ENCODE results near the gene PLBD2. TPM values are rescaled to one million over a fixed set of nuclear protein-coding genes. Genes with fewer than 3 reads are reported as not detected.

Gene PLBD2
- polyA plus RNA-seq, 4 donors: 2.2 to 32.4 (median 6.7) TPM

DNA sequence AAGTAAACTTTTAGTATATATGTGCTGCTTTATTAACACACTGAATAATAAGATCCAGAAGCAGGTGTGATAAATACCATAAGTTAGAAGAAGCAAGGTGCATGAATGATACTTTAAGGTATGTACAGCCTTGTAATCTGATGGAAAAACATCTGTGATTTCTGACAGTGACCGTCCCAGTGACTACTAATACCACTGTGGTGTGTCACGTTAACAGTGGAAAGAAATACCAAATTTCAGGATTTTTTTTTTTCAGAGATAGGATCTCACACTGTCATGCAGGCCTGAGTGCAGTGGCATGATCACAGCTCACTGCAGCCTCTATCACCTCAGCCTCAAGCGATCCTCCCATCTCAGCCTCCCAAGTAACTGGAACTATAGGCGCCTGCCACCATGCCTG is 23.8 kb downstream of the PLBD2 start:
- Histone ChIP-seq H3K27ac (ENCODE audit: low read depth in 1 of 3, low read length in 2 of 3) (no peak overlapping the region), H3K36me3 (ENCODE audit: control insufficient read depth in 3 of 3, insufficient read depth in 2 of 3, low read depth in 1 of 3, low read length in 3 of 3) (peaks cover 0 to 40% (median 12%) of the 10 kb centered on the region in 3 donors), H3K9me3 (ENCODE audit: control insufficient read depth in 2 of 2, insufficient read depth in 1 of 2, low read depth in 1 of 2, low read length in 1 of 2) (no peaks in the 10 kb centered on the region), H3K4me3 (ENCODE audit: low read depth in 1 of 3, low read length in 3 of 3) (no peak overlapping the region), H3K27me3 (ENCODE audit: control insufficient read depth in 3 of 3, insufficient read depth in 3 of 3, low read length in 3 of 3) (no peaks in the 10 kb centered on the region), H3K4me1 (ENCODE audit: control insufficient read depth in 3 of 3, insufficient read depth in 2 of 3, low read depth in 1 of 3, low read length in 2 of 3) (no peaks in the 10 kb centered on the region)
- 95 to 100% (median 99%) methylated on average over 4 of the region's 4 CpGs for WGBS, 3 donors
- DNase-seq: no peak
- no peak for FAIRE-seq

DNA sequence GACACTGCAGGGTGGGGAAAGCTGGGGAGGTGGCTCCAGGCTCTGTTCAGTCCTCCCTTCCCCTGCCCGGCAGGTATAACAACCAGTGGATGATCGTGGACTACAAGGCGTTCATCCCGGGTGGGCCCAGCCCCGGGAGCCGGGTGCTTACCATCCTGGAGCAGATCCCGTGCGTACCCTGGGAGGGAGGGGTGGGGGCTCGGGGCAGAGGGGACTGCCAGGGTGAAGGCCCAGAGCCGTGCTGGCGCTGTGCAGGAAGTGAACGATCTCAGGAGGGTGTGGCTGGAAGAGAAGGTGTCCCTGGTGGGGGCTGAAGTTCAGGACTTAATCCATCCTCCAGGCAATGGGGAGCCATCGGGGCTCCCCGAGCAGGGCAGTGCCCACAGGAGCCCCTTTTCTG is 26.4 kb downstream of the PLBD2 start:
- WGBS, 3 donors: 74 to 90% (median 81%) methylated on average over 9 to 14 of the region's 14 CpGs

DNA sequence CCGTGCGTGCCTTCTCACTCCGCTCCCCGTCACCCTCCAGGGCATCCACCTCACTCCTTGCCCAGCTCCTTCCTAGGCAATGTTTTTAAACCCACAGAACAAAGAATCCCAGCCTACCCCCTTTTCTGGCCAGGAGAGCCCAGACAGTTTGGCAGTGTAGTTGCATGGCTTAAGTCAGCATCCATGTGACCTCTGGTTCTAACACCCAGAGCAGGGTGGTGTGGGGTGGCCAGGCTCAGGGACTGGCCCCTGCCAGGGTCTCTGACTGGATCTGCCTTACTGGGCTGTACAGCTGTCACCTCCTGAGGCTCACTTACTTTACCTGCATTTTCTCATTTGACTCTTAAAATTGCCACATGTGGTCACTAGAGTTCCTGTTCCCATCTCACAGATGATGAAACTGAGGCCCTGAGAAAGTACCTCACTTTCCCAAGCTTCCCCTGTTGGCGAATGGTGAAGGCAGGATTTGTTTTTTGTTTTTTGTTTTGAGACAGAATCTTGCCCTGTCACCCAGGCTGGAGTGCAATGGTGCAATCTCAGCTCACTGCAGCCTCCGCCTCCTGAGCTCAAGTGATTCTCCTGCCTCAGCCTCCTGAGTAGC is 27.0 kb downstream of the PLBD2 start:
- DNase-seq: no peak
- H3K27me3 ChIP-seq (ENCODE audit: control insufficient read depth in 3 of 3, insufficient read depth in 3 of 3, low read length in 3 of 3): no peaks in the 10 kb centered on the region
- WGBS, 3 donors: 92 to 93% (median 92%) methylated on average over 6 of the region's 6 CpGs
- no peak for FAIRE-seq
- H3K4me3 ChIP-seq (ENCODE audit: low read depth in 1 of 3, low read length in 3 of 3): no peak overlapping the region
- peaks cover 0 to 55% (median 10%) of the 10 kb centered on the region in 3 donors for H3K36me3 ChIP-seq (ENCODE audit: control insufficient read depth in 3 of 3, insufficient read depth in 2 of 3, low read depth in 1 of 3, low read length in 3 of 3)
- H3K9me3 ChIP-seq (ENCODE audit: control insufficient read depth in 2 of 2, insufficient read depth in 1 of 2, low read depth in 1 of 2, low read length in 1 of 2): no peaks in the 10 kb centered on the region
- H3K4me1 ChIP-seq (ENCODE audit: control insufficient read depth in 3 of 3, insufficient read depth in 2 of 3, low read depth in 1 of 3, low read length in 2 of 3): no peaks in the 10 kb centered on the region
- H3K27ac ChIP-seq (ENCODE audit: low read depth in 1 of 3, low read length in 2 of 3): no peak overlapping the region

More for the DNA sequence above, 26.4 kb downstream of the PLBD2 start:
- Histone ChIP-seq H3K4me1 (ENCODE audit: control insufficient read depth in 3 of 3, insufficient read depth in 2 of 3, low read depth in 1 of 3, low read length in 2 of 3) (no peaks in the 10 kb centered on the region), H3K27ac (ENCODE audit: low read depth in 1 of 3, low read length in 2 of 3) (no peak overlapping the region), H3K36me3 (ENCODE audit: control insufficient read depth in 3 of 3, insufficient read depth in 2 of 3, low read depth in 1 of 3, low read length in 3 of 3) (peaks cover 0 to 57% (median 10%) of the 10 kb centered on the region in 3 donors), H3K4me3 (ENCODE audit: low read depth in 1 of 3, low read length in 3 of 3) (no peak overlapping the region), H3K27me3 (ENCODE audit: control insufficient read depth in 3 of 3, insufficient read depth in 3 of 3, low read length in 3 of 3) (no peaks in the 10 kb centered on the region), H3K9me3 (ENCODE audit: control insufficient read depth in 2 of 2, insufficient read depth in 1 of 2, low read depth in 1 of 2, low read length in 1 of 2) (no peaks in the 10 kb centered on the region)
- DNase-seq (no peak), FAIRE-seq (no peak)

DNA sequence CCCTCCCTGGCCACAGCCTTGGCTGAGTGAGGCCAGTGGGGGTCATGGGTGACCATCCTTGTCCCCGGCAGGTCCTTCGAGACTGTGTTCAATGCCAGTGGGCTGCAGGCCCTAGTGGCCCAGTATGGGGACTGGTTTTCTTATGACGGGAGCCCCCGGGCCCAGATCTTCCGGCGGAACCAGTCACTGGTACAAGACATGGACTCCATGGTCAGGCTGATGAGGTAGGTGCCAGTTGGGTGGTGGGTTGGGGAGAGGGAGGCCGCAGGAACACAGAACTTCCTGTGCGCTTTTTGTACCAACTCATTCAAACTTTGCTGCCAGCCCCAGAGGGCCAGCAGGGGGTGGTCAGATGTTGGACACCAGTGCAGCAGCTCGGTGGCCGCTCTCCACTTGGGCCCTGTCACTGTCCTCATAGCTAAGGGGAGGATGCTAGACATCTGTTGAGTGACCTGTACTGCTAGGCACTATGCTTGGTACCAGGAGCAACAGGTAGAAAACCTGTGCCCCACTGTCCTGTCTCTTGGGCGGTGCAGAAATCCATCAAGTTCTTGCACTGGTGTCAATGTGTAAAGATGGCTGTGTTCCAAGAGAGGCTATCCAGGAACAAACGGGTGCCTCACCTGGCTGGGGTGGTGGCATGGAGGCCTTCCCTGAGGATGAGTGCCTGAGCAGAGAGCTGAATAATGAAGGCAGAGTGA is 28.6 kb downstream of the PLBD2 start:
- H3K27me3 ChIP-seq (ENCODE audit: control insufficient read depth in 3 of 3, insufficient read depth in 3 of 3, low read length in 3 of 3): no peaks in the 10 kb centered on the region
- no peak for FAIRE-seq
- no peak overlapping the region for H3K4me3 ChIP-seq (ENCODE audit: low read depth in 1 of 3, low read length in 3 of 3)
- H3K27ac ChIP-seq (ENCODE audit: low read depth in 1 of 3, low read length in 2 of 3): no peak overlapping the region
- DNase-seq: no peak
- H3K4me1 ChIP-seq (ENCODE audit: control insufficient read depth in 3 of 3, insufficient read depth in 2 of 3, low read depth in 1 of 3, low read length in 2 of 3): no peaks in the 10 kb centered on the region
- no peaks in the 10 kb centered on the region for H3K9me3 ChIP-seq (ENCODE audit: control insufficient read depth in 2 of 2, insufficient read depth in 1 of 2, low read depth in 1 of 2, low read length in 1 of 2)
- peaks cover 0 to 46% (median 0%) of the 10 kb centered on the region in 3 donors for H3K36me3 ChIP-seq (ENCODE audit: control insufficient read depth in 3 of 3, insufficient read depth in 2 of 3, low read depth in 1 of 3, low read length in 3 of 3)
- WGBS, 3 donors: 93 to 96% (median 94%) methylated on average over 11 to 12 of the region's 12 CpGs

DNA sequence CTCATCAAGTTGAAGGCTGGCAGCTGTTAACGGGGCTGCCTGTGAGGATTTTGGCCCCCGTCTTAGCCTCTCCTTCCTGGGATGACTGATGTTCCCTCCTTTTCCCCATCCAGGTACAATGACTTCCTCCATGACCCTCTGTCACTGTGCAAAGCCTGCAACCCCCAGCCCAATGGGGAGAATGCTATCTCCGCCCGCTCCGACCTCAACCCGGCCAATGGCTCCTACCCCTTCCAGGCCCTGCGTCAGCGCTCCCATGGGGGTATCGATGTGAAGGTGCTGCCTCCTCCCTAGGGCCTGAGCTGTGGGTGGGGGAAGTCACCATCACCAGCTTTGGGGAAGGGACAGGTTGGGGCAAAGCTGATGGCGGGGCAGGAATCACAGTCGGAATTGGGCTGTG is 29.2 kb downstream of the PLBD2 start:
- H3K9me3 ChIP-seq (ENCODE audit: control insufficient read depth in 2 of 2, insufficient read depth in 1 of 2, low read depth in 1 of 2, low read length in 1 of 2): no peaks in the 10 kb centered on the region
- H3K27me3 ChIP-seq (ENCODE audit: control insufficient read depth in 3 of 3, insufficient read depth in 3 of 3, low read length in 3 of 3): no peaks in the 10 kb centered on the region
- no peaks in the 10 kb centered on the region for H3K4me1 ChIP-seq (ENCODE audit: control insufficient read depth in 3 of 3, insufficient read depth in 2 of 3, low read depth in 1 of 3, low read length in 2 of 3)
- no peak for FAIRE-seq
- no peak overlapping the region for H3K4me3 ChIP-seq (ENCODE audit: low read depth in 1 of 3, low read length in 3 of 3)
- no peak for DNase-seq
- peaks cover 0 to 44% (median 0%) of the 10 kb centered on the region in 3 donors for H3K36me3 ChIP-seq (ENCODE audit: control insufficient read depth in 3 of 3, insufficient read depth in 2 of 3, low read depth in 1 of 3, low read length in 3 of 3)
- H3K27ac ChIP-seq (ENCODE audit: low read depth in 1 of 3, low read length in 2 of 3): no peak overlapping the region
- 94 to 96% (median 96%) methylated on average over 10 to 11 of the region's 11 CpGs for WGBS, 3 donors

DNA sequence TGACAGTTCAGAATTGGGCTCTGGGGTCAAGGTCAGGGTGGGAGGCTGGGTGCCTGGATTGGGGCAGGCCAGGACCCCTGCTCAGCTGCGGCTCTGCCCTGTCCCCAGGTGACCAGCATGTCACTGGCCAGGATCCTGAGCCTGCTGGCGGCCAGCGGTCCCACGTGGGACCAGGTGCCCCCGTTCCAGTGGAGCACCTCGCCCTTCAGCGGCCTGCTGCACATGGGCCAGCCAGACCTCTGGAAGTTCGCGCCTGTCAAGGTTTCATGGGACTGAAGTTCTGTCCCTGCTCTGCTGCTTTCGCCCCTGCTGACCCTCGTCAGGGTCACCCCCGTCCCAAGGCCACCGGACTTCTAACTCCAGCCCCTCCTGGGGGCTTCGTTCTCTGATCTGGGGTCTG is 30.0 kb downstream of the PLBD2 start:
- Histone ChIP-seq H3K27me3 (ENCODE audit: control insufficient read depth in 3 of 3, insufficient read depth in 3 of 3, low read length in 3 of 3) (no peaks in the 10 kb centered on the region), H3K27ac (ENCODE audit: low read depth in 1 of 3, low read length in 2 of 3) (no peak overlapping the region), H3K9me3 (ENCODE audit: control insufficient read depth in 2 of 2, insufficient read depth in 1 of 2, low read depth in 1 of 2, low read length in 1 of 2) (peaks cover 0 to 4% of the 10 kb centered on the region in 2 donors), H3K4me3 (ENCODE audit: low read depth in 1 of 3, low read length in 3 of 3) (no peak overlapping the region), H3K4me1 (ENCODE audit: control insufficient read depth in 3 of 3, insufficient read depth in 2 of 3, low read depth in 1 of 3, low read length in 2 of 3) (no peaks in the 10 kb centered on the region), H3K36me3 (ENCODE audit: control insufficient read depth in 3 of 3, insufficient read depth in 2 of 3, low read depth in 1 of 3, low read length in 3 of 3) (peaks cover 0 to 42% (median 0%) of the 10 kb centered on the region in 3 donors)
- FAIRE-seq: no peak
- 93 to 94% (median 94%) methylated on average over 12 to 14 of the region's 14 CpGs for WGBS, 3 donors
- DNase-seq: no peak

DNA sequence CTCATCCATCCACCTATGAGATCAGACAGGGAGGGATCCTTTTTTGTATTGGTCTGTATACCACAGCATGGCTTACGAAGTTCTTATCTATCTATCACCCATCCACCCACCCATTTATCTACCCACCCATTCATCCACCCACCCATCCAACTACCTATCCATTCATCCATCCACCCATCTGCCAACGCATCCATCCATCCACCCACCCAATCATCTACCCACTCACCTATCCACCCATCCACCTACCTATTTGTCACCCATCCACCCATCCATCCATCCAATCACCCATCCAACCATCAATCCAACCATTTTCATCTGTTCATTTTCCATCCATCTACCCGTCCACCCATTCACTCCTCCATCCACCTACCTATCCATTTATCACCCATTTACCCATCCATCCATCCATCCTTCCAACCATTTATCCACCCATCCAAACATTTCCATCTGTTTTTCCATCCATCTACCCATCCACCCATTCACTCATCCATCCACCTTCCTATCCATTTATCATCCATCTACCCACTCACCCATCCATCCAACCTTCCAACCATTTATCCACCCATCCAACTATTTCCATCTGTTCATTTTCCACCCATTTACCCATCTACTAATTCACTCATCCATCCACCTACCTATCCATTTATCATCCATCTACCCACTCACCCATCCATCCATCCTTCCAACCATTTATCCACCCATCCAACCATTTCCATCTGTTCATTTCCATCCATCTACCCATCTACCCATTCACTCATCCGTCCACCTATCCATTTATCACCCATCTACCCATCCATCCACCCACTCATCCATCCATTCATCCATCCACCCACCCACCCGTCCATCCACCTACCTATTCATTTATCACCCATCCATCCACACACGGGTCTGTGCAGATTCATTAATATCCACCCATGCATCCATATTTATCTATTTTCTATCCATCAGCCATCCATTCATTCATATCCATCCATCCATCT is 32.0 kb downstream of the PLBD2 start:
- no peak overlapping the region for H3K4me3 ChIP-seq (ENCODE audit: low read depth in 1 of 3, low read length in 3 of 3)
- no peak for FAIRE-seq

DNA sequence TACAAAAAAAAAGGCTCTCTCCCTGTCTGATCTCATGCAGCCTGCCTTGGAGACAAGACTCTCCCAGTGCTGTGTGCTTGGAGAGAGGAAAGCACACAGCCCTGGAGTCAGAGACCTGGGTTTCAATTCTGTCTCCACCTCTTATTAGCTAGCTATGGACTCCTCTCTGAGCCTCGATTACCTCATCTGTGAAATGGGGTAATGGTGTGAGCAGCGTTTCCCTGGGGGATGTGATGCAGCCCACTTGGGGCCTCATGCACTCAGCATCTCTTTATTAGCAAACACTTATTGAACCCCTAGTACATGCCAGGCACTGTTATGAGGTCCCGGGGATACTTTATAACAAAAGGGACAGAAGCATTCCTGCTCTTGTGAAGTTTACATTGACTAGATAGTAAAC is 32.8 kb downstream of the PLBD2 start:
- FAIRE-seq (no peak), DNase-seq (no peak)
- Histone ChIP-seq H3K36me3 (ENCODE audit: control insufficient read depth in 3 of 3, insufficient read depth in 2 of 3, low read depth in 1 of 3, low read length in 3 of 3) (peaks cover 0 to 25% (median 0%) of the 10 kb centered on the region in 3 donors), H3K27ac (ENCODE audit: low read depth in 1 of 3, low read length in 2 of 3) (no peak overlapping the region), H3K4me1 (ENCODE audit: control insufficient read depth in 3 of 3, insufficient read depth in 2 of 3, low read depth in 1 of 3, low read length in 2 of 3) (no peaks in the 10 kb centered on the region), H3K27me3 (ENCODE audit: control insufficient read depth in 3 of 3, insufficient read depth in 3 of 3, low read length in 3 of 3) (no peaks in the 10 kb centered on the region), H3K4me3 (ENCODE audit: low read depth in 1 of 3, low read length in 3 of 3) (no peak overlapping the region), H3K9me3 (ENCODE audit: control insufficient read depth in 2 of 2, insufficient read depth in 1 of 2, low read depth in 1 of 2, low read length in 1 of 2) (peaks cover 0 to 4% of the 10 kb centered on the region in 2 donors)
- 89 to 93% (median 91%) methylated on average over 3 of the region's 3 CpGs for WGBS, 3 donors

More for the DNA sequence above, 32.0 kb downstream of the PLBD2 start:
- 93 to 97% (median 95%) methylated on average over 6 of the region's 6 CpGs for WGBS, 3 donors
- Histone ChIP-seq H3K27ac (ENCODE audit: low read depth in 1 of 3, low read length in 2 of 3) (no peak overlapping the region), H3K9me3 (ENCODE audit: control insufficient read depth in 2 of 2, insufficient read depth in 1 of 2, low read depth in 1 of 2, low read length in 1 of 2) (peaks cover 0 to 4% of the 10 kb centered on the region in 2 donors), H3K27me3 (ENCODE audit: control insufficient read depth in 3 of 3, insufficient read depth in 3 of 3, low read length in 3 of 3) (no peaks in the 10 kb centered on the region), H3K36me3 (ENCODE audit: control insufficient read depth in 3 of 3, insufficient read depth in 2 of 3, low read depth in 1 of 3, low read length in 3 of 3) (peaks cover 0 to 28% (median 0%) of the 10 kb centered on the region in 3 donors), H3K4me1 (ENCODE audit: control insufficient read depth in 3 of 3, insufficient read depth in 2 of 3, low read depth in 1 of 3, low read length in 2 of 3) (no peaks in the 10 kb centered on the region)
- no peak for DNase-seq
